Heart right ventricle (tissue), 16 donors: ENCODE data around the gene C17orf67. TPM values are rescaled to one million over a fixed set of nuclear protein-coding genes. Genes with fewer than 3 reads are reported as not detected.

Experiments
- ATAC-seq, 8 donors: fragments of 200-7000 bp; cut with Tn5 transposase; one replicate each; pipeline ENCODE4 v1.9.1; 2020; ENCODE audit warnings: mild to moderate bottlenecking in 8 of 8, moderate library complexity in 8 of 8, moderate number of reproducible peaks in 1 of 8
- DNase-seq, 2 donors: peaks; one replicate each; pipeline ENCODE4 v3.0.0-alpha.2; 2020
- H3K27ac ChIP-seq, 10 donors: fragments of 200-600 bp; sonication (generic) in 2 of 10; one replicate each; pipeline versions ENCODE4 v1.5.0 to v1.8.0; 2020 to 2022; ENCODE audit warnings: mild to moderate bottlenecking in 3 of 10
- H3K27me3 ChIP-seq, 7 donors: fragments of 200-600 bp; one replicate each; pipeline ENCODE4 v1.8.0; 2021 to 2022; ENCODE audit warnings: mild to moderate bottlenecking in 2 of 7
- H3K36me3 ChIP-seq, 9 donors: fragments of 200-600 bp; sonication (generic) in 1 of 9; one replicate each; pipeline versions ENCODE4 v1.5.0 to v1.8.0; 2020 to 2022; ENCODE audit warnings: mild to moderate bottlenecking in 2 of 9
- H3K4me1 ChIP-seq, 9 donors: fragments of 200-600 bp; sonication (generic) in 1 of 9; one replicate each; pipeline versions ENCODE4 v1.5.0 to v1.8.0; 2020 to 2022; ENCODE audit warnings: mild to moderate bottlenecking in 4 of 9
- H3K4me3 ChIP-seq, 10 donors: fragments of 200-600 bp; sonication (generic) in 2 of 10; one replicate each; pipeline versions ENCODE4 v1.5.0 to v1.8.0; 2020 to 2022; ENCODE audit warnings: mild to moderate bottlenecking in 7 of 10, moderate library complexity in 2 of 10
- H3K9me3 ChIP-seq, 11 donors: fragments of 200-600 bp in 10 of 11; sonication (generic) in 2 of 11; one replicate each; pipeline versions ENCODE4 v1.5.0 to v1.8.0; 2013 to 2022; ENCODE audit warnings: mild to moderate bottlenecking in 2 of 11, control low read depth in 1 of 11, moderate library complexity in 1 of 11
- WGBS, 2 donors: extraction: QIAGEN DNeasy Blood & Tissue Kit; methylation state at CpG; one replicate each; pipeline ENCODE4 v1.1.7; 2013; ENCODE audit warnings: inconsistent platforms in 1 of 2; 5-methylcytosine and 5-hydroxymethylcytosine counted together
- intact Hi-C, 10 donors: fragments of 100-400 bp; cut with DNase I; formaldehyde crosslinking; loops; one replicate each; pipeline versions ENCODE4 v1.11.1 to v1.14.2; 2022
- polyA plus RNA-seq, 2 donors: library from polyadenylated mRNA; stranded (reverse); fragments of 200-250 nt; gene quantifications; one replicate each; pipeline ENCODE4 v1.2.3, GENCODE V29; 2013
- total RNA-seq, 10 donors: library from RNA; stranded (reverse); fragmentation: NEBNext Ultra II Directional in 3 of 10; extraction: Animal tissue kit (Norgen Biotek cat#: 25700) in 3 of 10; gene quantifications; one replicate each; pipeline versions ENCODE4 v1.2.1 to v1.2.4, GENCODE V29; 2021 to 2023
- TF ChIP-seq, protein P1 (sequence below), 9 donors: fragments of 200-600 bp; sonication (generic) in 2 of 9; IDR thresholded peaks; one replicate each; pipeline versions ENCODE4 v1.5.0 to v1.8.0; 2021 to 2022; ENCODE audit warnings: antibody characterized with exemption in 9 of 9, mild to moderate bottlenecking in 5 of 9, moderate library complexity in 1 of 9
- donor health status: Arrhythmogenic right ventricular cardiomyopathy.
- donor health status: ischemic (EF 13 %, LVEDD 7.1; RV severe dilation, severe dysfunction).
- donor health status: healthy with polysubstance abuse.
- donor health status: DM: no; HTN: yes; CAD: no.
- donor health status: DM: no; HTN: no; CAD: no.
- donor health status: ischemic (EF 25% LVEDD 6.9; RV normal size, moderate dysfunction).
- donor health status: ischemic (EF 25% LVEDD 5.7; RV mildly dilated, moderate dysfunction).
- donor health status: healthy.
- donor health status: DM: yes; HTN: yes; CAD: no.
- donor health status: Ischemic cardiomyopathy.
- donor health status: ischemic (EF 35%, LVEDD 5.7; RV mildly dilated, moderate dysfunction).
- donor health status: nonischemic (EF 11% LVEDD 7.7; RV severe dilation, severe dysfunction).
- donor health status: DM: yes; HTN: yes; CAD: no.
- donor health status: PGD.
- donor health status: ischemic (EF 29% LVEDD 5.4; RV normal size, mild dysfunction).
- donor health status: nonischemic (EF 23%, LVEDD 6.1; RV moderate dilation, normal function).

Gene C17orf67
- total and polyA plus RNA-seq, 12 donors, result 0.23 to 2.2 (median 0.91) TPM

DNA sequence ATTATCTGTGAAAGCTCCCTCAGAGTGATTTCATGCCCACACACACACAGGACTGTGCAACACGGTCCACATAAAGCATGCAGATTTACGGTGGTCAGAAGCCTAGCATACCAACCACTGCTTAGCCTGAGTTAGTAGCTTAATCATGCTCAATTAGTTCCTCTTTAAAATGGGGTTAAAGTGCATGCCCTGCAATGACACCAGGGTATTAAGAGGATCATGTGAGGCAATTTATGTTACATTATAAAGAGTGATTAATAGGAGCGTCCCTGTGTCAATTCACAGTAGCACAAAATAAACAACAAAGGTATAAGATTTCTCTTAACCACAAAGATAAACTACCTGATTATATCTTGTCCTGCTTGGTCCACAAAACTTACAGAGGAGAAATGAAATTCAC lies 39.8 kb downstream of the C17orf67 start:
- Histone ChIP-seq H3K27me3 (no peaks in the 10 kb centered on the region), H3K27ac (no peak overlapping the region), H3K4me3 (no peak overlapping the region), H3K9me3 (no peaks in the 10 kb centered on the region), H3K36me3 (no peaks in the 10 kb centered on the region), H3K4me1 (peaks cover 0 to 7% (median 0%) of the 10 kb centered on the region in 9 donors)
- ATAC-seq (no peak), DNase-seq (no peak)
- TF ChIP-seq, protein P1, sequence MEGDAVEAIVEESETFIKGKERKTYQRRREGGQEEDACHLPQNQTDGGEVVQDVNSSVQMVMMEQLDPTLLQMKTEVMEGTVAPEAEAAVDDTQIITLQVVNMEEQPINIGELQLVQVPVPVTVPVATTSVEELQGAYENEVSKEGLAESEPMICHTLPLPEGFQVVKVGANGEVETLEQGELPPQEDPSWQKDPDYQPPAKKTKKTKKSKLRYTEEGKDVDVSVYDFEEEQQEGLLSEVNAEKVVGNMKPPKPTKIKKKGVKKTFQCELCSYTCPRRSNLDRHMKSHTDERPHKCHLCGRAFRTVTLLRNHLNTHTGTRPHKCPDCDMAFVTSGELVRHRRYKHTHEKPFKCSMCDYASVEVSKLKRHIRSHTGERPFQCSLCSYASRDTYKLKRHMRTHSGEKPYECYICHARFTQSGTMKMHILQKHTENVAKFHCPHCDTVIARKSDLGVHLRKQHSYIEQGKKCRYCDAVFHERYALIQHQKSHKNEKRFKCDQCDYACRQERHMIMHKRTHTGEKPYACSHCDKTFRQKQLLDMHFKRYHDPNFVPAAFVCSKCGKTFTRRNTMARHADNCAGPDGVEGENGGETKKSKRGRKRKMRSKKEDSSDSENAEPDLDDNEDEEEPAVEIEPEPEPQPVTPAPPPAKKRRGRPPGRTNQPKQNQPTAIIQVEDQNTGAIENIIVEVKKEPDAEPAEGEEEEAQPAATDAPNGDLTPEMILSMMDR (IDR thresholded peaks at IDR 0.05), result no peak
- intact Hi-C loops, result no loop called here
- 51 to 73% methylated on average over 3 of the region's 3 CpGs for WGBS, 2 donors

DNA sequence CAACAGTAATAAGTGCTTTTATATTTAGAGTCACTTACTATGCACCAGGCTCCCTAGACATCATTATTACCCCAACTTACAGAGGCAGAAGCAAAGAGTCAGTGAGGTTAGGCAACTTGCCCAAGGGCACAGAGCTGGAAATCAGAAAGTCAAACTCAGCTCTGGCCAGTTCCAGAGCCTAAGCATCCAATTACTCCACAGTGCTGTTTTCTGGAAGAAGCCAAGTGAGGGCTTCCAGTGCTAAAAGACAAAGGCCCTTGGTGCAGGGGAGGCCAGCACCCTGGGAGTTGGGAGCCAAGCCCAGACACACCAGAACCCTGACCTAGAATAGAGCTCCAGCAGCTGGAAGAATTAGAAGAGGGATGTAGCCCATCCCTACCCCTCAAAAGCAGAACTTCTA lies 40.2 kb downstream of the C17orf67 start:
- Histone ChIP-seq H3K4me1 (peaks cover 0 to 7% (median 0%) of the 10 kb centered on the region in 9 donors), H3K36me3 (no peaks in the 10 kb centered on the region), H3K27ac (no peak overlapping the region), H3K4me3 (no peak overlapping the region), H3K9me3 (no peaks in the 10 kb centered on the region), H3K27me3 (no peaks in the 10 kb centered on the region)
- TF ChIP-seq, protein P1 (IDR thresholded peaks at IDR 0.05), result no peak
- ATAC-seq, result no peak
- intact Hi-C loops, result no loop called here
- DNase-seq, result no peak

DNA sequence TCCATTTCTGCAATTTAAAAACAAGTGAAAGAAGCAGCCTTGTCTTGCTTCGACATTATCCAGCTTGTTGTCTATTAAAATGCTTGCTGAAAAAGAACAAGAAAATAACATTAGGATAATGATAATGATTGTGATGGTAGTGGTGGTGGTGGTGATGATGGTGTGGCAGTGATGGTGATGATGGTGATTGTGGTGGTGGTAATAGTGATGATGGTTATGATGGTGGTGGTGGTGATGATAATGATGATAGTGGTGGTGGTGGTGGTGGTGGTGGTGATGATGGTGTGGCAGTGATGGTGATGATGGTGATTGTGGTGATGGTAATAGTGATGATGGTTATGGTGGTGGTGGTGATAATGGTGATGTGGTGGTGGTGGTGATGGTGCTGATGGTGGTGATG lies 41.5 kb downstream of the C17orf67 start:
- Histone ChIP-seq H3K4me3 (no peak overlapping the region), H3K4me1 (peaks cover 0 to 12% (median 0%) of the 10 kb centered on the region in 9 donors), H3K9me3 (no peaks in the 10 kb centered on the region), H3K36me3 (no peaks in the 10 kb centered on the region), H3K27me3 (no peaks in the 10 kb centered on the region), H3K27ac (no peak overlapping the region)
- TF ChIP-seq, protein P1 (IDR thresholded peaks at IDR 0.05), result no peak
- DNase-seq, result no peak
- intact Hi-C loops, result no loop called here
- ATAC-seq, result no peak
- WGBS, 2 donors, result 98 to 100% methylated on average over 1 of the region's 1 CpG

DNA sequence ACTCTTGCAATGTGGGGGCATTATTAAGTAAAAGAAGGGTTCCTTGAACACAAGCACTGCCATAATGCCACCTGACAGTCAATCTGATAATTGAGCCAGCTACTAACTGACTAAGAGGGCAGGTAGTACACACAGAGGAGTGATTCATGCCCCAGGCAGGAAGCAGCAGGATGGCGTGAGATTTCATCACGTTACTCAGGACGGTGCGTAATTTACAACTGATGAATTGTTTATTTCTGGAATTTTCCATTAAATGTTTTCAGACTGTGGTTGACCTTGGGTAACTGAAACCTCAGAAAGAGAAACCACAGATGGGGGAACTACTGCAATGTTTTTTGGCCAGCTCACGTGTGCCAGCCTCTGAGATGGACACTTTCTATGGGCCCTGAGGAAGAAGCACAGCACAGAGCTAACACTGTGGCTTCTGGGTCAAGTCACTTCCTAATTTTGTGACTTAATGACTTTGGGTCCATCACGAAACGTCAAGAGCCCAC lies 46.7 kb downstream of the C17orf67 start:
- TF ChIP-seq, protein P1 (IDR thresholded peaks at IDR 0.05), result no peak

More for the DNA sequence above, 46.7 kb downstream of the C17orf67 start:
- ATAC-seq (peak in 2 of 8 donors; percentile 28 to 42), DNase-seq (no peak)
- intact Hi-C loops, result no loop called here
- no peak overlapping the region for H3K27ac ChIP-seq
- H3K4me1 ChIP-seq, result peaks cover 0 to 14% (median 0%) of the 10 kb centered on the region in 9 donors
- H3K9me3 ChIP-seq, result no peaks in the 10 kb centered on the region
- 63 to 80% methylated on average over 7 of the region's 7 CpGs for WGBS, 2 donors
- no peak overlapping the region for H3K4me3 ChIP-seq
- H3K27me3 ChIP-seq, result no peaks in the 10 kb centered on the region
- no peaks in the 10 kb centered on the region for H3K36me3 ChIP-seq
